GM21576 (cell line): ENCODE measurements around the gene CDH4.

Source experiments
- ATAC-seq: cut with Tn5 transposase; IDR thresholded peaks from one replicate; pipeline ENCODE4 v1.9.1; 2021; ENCODE audit warnings: mild to moderate bottlenecking, moderate library complexity; ENCODE audit not compliant: unreplicated experiment

Gene CDH4

DNA sequence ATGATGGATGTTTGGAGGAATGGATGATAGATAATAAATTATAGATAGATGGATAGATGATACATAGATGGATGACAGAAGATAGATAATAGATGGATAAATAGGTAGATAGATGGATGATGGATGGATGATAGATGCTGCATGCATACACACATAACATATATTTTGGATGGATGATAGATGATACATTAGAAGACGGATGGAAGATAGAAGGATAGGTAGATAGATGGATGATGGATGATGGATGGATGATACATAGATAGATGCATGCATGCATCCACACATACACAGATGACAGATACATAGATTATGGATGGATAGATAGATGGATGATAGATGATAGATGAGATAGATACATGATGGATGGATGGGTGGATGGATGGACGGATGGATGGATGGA lies 425.9 kb downstream of the CDH4 start:
- ATAC-seq = no peak

DNA sequence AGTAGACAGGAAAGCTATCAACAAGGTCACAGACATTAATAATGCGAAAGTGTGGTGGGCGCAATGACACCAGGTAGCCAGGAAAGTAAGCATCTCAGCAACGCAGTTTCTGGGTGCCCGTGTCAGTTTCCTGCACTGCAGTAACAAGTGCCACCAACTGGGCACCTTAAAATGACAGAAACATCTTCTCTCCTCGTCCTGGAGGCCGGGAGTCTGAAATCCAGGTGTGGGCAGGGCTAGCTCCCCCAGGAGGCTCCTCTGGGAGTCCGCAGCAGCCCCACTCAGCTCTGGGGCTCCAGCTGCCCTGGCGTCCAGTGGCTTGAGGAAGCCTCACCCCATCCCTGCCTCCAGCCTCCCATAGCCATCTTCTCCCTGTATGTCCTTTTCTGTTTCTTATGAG lies 426.4 kb downstream of the CDH4 start:
- no peak for ATAC-seq

DNA sequence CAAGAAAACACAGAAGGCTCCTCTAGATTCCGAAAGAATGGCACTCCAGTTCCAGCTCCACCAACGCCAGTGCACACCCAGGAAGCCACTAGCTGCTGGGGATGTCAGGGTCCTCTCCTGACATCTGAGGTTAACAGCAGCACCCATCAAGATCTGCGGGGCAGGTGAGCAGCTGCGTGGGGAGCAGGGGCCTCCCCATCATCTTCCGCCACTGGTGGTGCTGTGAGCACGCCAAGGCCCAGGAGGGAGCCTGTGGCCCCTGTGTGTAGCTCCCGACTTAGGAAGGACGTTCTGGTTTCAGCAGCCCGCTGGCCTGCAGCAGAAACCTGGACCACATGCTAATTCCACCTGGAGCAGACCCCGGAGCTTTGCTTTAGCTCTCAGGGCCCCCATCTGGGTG lies 427.4 kb downstream of the CDH4 start:
- no peak for ATAC-seq

DNA sequence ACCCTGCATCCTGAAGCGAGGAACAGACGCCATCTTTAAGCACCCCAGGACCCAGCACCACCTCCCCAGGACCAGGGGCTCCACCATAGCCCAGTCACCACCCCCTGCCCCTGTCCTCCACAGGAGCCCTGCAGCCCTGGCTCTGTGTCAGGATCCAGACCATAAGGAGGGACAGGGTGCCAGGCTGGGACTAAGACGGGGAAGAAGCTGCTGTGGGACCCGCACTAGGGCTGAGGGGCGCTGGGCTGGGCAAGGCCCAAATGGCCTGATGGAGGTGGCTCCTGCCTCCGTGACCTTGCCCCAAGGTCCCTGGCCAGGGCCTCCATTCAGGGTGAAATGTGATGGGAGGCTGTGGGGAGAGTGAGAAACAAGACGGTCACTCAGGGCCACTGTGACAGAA lies 428.0 kb downstream of the CDH4 start:
- no peak for ATAC-seq

DNA sequence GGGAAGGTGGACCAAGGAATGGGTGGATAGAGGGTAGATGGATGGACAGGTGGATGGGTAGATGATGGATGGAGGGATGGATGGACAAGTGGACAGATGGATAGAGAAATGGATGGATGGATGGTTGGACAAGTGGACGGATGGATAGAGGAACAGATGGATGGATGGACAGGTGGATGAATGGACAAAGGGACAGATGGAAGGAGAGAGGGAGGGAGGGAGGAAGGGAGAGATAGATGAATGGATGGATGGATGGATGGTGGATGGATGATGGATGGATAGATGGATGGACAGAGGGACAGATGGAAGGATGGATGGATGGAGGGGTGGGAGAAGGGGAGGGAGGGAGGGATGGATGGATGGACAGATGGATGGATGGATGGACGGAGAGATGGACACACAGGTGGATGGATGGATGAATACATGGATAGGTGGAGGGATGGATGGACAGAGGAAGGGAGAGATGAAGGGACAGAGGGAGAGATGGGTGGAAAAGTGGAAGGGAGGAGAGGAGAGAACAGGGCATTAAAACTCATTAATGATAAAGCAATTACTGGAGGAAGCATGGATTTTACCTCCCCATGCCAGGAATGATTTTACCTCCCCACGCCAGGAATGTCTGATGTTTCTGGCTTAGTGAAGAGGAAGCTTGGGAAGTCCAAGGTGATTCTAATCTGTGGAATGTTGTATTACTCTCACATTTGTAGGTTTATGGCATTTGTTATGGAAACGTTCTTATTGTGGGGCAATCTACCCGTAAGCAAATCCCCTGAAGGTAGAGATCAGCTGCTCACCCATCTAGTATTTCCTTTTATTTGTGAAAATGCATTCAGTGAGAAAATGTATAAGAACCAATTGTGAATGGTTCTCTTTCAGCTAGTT lies 430.3 kb downstream of the CDH4 start:
- no peak for ATAC-seq

DNA sequence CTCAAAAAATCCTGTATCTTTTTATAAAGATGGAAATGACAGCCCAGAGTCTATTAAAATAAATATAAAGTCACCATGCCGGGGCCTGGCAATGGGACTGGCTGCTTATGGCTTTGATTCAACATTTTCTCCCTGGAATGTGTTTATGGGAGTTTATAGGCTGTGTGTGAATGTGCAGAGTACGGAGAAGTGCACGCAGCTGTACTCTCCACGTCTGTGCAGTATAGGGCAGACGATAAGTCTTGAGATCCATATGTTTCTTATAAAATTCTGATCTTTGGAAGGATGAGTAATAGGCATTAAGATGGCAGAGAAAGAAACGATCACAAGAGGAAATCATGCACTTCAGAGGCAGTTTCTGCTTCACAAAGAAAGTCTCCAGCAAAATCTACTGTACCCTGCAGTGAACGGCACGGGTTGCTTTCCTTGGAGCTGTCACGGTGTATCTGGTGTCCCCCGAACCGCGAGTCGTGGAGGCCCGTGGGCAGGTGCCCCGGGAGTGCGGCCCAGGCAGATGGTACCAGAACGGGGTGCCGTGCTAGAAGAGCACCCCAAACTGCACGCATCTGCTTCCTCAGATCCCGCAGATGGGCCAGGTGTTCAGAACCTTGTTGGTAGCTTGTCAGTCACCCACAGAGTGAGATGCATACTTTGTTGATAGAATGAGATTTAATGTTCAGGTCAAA lies 431.1 kb downstream of the CDH4 start:
- no peak for ATAC-seq

DNA sequence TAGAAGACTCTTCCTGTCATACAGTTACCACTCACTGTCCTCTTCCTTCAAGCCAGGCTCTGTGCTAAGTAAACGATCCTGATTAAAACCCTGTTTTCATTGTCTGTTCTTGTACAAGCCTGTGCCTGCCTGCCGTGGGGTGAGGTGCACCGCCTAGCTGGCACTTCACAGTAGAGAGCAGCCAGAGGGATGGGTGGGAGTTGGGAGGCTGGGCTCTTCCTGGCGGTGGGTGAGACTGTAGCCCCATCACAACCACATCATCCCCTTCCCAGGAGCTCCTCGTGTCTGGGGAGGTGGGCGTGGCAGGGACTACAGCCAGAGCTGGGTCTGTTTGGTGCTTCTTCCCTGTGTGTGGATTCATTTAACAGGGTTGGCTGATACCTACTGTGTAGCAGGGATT lies 431.7 kb downstream of the CDH4 start:
- no peak for ATAC-seq

DNA sequence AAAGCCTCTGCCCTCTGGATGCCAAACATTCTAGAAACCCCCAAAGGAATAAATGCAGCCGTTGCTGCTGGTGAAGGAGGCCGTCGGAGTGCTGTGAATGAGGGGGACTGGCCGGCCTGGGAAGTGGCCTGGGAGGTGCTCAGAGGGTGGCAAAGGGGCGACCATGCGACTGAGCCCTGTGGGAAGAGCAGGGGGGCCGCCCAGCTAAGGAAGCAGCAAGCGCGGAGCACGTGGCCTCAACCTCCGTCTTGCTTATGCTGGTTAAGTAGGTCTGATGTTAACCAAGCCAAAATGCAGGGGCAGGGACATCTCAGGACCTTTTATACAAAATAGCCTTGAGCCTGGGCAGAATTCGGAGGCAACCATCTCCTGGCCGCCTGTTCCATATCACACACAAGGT lies 432.1 kb downstream of the CDH4 start:
- ATAC-seq = no peak

DNA sequence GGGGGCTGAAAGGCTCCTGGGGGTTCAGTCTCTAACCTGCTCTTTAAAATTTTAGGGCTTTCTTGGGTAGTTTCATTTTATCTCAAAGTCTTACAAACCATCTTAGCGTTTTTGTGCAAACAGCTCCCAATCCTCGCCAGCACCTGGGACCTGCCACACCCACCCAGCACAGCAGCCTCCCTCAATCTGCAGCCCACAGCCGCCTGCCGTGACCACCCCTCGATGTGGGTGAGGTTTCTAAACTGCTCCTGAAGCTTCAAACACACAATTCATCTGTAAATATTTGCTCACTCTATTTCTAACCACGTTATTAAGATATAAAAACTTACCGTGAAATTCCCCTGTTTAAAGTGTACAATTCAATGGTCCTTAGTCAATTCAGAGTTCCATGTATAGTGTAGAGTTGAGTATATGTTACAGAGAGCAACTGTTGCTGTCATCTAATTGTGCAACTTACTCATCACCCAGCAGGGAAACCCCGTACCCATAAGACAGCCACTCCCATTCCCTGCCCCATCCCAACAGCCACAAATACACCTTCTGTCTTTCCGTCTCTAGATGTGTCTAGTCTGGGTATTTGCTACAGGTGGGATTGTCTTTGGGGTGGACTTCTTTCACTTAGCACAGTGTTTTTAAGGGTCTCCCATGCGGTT lies 432.6 kb downstream of the CDH4 start:
- no peak for ATAC-seq

DNA sequence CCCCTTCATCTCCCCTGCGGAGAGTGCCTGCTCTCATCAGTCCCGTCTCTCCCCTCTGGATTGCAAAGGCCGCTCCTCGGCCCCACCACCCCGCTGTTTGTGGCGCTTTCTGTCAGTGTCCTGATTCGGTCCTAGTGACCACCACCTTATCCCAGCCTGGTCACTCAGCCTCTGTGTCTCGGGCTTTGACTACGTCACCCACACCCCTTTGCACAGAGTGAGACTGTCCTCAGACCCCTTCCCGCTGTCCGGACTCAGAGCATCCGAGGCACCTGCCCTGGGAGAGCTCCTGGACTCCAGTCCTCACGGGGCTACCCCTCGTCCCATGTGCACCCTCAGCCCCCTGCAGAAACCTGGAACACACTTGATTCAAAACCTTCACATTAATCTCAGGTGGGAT lies 433.4 kb downstream of the CDH4 start:
- no peak for ATAC-seq

DNA sequence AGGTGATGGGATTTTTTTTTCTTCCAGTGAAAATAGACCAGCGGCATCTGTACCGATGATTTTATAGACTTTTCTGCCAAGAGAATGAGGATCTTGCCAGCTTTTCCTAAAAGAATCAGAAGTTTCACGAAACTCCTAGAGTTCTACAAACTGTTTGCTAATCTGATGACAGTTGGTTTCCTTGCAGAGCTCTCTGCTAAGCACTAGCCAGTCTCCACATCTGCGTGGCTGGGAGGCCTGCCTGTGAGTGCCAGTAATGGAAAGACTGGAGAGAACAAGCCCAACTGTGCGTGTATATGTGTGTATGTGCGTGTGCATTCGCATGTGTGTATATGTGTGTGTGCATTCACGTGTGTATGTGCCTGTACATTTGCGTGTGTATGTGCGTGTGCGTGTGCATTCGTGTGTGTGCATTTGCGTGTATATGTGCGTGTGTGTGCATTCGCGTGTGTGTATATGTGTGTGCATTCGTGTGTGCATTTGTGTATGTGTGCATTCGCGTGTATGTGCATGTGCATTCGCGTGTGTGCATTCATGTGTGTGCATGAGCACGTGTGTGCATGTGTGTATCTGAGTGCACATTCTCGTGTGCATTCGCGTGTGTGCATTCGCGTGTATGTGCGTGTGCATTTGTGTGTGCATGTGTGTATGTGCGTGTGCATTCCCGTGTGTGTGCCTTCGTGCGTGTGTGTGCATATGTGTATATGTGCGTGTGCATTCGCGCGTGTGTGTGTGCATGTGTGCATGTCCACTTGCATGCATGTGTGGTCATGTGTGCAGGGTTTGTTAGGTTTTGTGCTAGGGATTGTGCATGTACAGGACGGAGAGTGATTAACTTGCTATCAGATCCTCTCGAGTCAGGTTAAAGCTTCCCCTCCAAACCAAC lies 434.2 kb downstream of the CDH4 start:
- no peak for ATAC-seq

DNA sequence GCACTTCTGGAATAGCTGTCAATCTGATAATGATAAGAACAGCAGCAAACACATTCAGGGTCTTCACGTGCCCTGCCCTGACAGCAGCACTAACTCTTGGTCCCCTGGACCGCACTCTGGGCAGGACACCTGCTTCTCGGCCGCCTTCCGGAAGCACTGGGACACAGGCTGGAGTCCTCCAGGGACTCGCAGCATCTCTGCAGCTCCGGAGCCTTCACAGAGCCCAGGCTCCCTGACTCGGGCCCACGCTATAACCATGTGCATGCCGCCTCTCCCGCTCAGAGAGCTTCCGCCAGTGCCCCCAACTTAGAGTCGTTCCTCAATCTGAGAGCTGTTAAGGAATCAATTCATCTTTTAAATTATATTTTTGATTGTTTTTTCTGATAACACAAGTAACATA lies 436.4 kb downstream of the CDH4 start:
- no peak for ATAC-seq

DNA sequence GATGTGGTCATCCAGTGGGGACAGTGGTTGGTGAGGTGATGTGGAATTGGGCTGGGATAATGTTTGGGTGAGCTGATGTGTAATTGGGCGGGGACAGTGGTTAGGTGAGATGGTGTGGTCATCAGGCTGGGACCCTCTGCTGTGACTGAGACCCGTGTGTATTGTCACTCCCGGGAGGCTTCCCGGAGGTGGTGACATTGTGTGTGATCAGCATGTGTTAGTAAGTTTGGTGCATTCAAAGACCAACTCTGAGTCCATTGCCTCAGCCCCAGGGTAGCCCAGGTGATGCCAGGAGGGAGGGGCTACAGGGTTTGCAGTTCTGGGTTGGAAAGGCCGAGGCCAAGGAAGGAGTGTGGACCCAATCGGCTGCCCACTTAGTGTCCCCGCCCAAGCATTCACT lies 438.1 kb downstream of the CDH4 start:
- no peak for ATAC-seq

DNA sequence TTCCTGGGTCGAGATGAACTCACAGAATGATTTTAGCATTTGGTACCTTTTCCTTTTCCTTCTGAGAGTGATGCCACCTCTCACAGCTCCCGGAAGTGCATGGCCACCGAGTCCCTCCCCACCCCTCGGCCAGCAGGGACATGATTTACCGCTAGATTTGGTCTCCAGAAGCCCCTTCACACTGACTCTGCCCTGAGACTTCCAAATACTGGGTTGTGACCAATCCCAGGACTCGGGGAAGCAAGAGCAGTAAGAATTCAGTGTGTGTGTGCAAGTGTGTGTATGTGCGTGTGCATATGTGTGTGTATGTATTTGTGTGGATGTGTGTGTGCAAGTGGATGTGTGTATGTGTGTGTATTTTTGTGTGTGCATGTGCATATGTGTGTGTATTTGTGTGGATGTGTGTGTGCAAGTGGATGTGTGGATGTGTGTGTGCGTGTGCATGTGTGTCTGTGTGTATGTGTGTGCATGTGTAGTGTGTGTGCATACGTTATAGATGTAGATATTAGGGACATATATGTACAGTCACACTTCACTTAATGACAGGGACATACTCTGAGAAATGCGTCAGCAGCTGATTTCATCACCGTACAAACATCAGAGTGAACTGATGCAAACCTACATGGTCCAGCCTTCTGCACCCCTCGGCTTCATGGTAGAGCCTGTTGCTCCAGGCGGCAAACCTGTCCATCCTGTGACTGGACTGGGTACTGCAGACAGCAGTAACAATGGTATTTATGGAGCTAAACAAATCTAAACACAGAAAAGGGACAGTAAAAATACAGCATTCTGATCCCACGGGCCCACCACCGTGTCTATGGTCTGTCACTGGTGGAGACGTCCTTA lies 439.2 kb downstream of the CDH4 start:
- ATAC-seq = no peak

DNA sequence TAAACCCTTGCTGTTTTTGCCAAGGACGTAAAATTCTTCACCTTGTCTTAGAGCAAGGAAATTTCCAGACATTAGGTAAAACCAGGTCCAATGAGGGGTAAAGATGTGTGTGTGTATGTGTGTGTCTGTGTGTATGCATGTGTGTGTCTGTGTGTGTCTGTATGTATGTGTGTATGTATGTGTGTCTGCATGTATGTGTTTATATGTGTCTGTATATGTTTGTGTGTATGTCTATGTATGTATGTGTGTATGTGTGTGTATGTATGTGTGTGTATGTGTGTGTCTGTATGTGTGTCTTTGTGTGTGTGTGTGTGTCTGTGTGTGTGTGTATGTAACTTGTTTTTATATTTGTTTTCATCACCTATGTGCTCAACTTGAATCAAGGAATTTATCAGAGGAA lies 439.9 kb downstream of the CDH4 start:
- no peak for ATAC-seq

DNA sequence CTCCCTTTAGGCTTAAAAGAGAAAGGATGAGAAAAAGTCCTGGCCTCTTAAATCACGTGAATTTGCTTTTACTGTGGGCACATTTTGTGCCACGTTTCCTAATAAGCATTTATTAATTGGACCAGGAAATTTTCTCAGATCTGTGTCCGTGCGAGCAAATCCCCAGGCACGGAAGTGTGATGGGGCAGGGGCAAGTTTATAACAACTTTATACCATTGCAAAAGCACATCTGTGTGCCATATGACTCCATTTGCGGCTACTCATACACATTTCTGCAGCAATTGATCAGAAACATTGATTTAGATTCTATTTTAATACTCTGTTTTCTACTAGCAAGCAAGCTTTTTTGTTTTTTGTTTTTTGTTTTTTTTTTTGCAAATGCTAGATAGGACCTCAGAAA lies 440.4 kb downstream of the CDH4 start:
- ATAC-seq = no peak

DNA sequence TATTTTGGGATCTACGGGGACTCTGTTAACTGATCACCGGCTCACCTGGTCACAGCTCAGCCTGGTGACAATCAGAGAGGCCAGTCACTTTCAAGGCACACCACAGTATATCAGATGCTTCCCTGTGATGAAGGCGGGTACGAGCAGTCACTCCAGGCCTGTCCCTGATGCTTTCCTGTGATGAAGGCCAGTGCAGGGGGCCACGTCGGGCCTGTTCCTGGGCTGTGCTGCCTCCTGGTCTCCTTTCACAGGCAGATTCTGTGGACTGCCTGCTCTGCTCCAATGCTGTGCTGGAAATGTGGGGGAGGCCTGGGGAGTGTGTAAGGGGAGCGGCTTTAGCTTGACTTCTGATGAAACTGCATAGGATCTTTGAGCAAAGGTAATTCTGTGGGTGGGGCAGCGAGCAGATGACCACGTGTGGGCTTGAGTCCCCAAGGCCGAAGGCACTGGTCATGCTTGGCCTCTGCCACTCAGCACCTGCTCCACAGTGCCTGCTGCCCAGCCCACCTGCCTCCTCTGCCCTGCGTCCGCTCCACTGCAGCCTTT lies 441.1 kb downstream of the CDH4 start:
- no peak for ATAC-seq

DNA sequence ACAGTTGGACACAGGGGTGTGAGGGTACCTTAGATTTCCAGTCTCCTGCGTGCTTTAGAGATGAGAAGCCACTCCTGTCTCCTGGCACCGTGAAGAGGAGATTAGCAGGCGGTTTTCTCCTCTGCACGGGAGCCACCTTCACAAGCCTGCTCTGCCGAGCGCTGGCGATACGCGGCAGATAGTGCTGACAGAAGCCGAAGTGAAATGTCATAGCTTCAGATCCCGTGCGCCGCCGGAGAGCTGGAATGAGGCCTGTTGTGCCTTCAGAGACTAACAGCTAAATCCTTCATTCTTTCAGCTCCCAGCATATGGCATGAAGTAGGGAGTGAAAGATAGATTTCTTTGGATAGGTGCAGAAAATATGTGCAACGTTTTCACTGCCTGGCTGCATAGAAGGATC lies 442.6 kb downstream of the CDH4 start:
- no peak for ATAC-seq

DNA sequence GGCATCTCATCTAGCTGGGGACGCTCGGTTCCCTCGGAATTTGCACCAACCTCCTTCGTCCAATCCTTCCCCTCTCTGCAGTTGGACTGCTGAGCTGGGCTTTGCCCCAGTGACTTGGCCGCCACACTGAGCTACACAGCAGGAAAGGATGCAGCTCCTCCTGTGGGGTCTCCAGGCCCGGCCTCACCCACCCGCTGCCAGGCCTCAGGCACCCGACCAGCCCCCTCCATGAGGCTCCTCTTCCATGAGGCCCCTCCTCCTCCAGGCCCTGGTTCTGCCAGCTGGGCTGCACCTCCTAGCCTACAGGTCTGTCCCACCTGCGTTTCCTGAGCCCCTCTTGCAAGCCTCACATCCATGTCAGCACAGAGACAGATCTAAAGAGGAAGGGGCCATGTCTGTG lies 443.7 kb downstream of the CDH4 start:
- ATAC-seq = no peak

DNA sequence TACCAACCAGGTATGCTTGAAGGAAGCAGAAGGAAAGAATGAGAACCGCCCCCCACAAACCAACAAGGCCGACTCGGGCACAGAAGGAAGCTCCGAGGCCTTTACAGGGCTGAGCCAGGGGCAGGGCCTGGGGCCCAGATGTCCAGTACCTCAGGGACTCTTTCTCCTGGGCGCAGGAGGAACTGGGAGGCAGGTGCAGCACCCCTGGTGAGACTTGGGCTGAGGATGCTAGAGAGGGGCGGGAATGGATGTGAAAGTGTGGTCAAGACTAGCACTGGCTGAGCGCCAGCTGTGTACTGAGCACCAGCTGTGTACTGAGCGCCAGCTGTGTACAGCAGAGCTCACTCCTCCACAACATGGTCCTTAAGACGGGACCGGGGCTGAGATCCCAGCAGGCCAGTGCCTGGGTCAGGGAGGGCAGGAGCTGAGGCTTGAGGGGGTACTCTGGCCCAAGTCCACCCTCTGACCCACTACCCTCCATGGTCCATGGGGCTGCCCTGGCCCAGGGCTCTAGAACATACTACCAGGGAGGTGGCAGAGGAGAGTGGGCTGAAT lies 444.2 kb downstream of the CDH4 start:
- no peak for ATAC-seq
